ENCODE results near the gene ANKRD65. TPM values are rescaled to one million over a fixed set of nuclear protein-coding genes. Genes with fewer than 3 reads are reported as not detected.

Gene ANKRD65
- total RNA-seq, 1 donor from 2014 or later, result not detected

GRCh38 chr1:1423245-1423597 is 2.1 kb upstream of the ANKRD65 start:
- no peak for TF ChIP-seq CTCF (IDR thresholded peaks at IDR 0.05)
- no peaks in the 10 kb centered on the region for H3K4me1 Mint-ChIP-seq (ENCODE audit: low read depth)
- no peaks in the 10 kb centered on the region for H3K27me3 Mint-ChIP-seq (ENCODE audit: low read depth)
- H3K36me3 Mint-ChIP-seq (ENCODE audit: low read depth), result no peaks in the 10 kb centered on the region
- no peak for DNase-seq (ENCODE audit: low spot score)
- no peak overlapping the region for H3K27ac Mint-ChIP-seq (ENCODE audit: unreplicated experiment)
- no peak overlapping the region for H3K4me3 Mint-ChIP-seq (ENCODE audit: unreplicated experiment)
- H3K9me3 Mint-ChIP-seq (ENCODE audit: low read depth), result no peaks in the 10 kb centered on the region

GRCh38 chr1:1422465-1423244 is 1.6 kb upstream of the ANKRD65 start:
- no peaks in the 10 kb centered on the region for H3K9me3 Mint-ChIP-seq (ENCODE audit: low read depth)

GRCh38 chr1:1421907-1422464 is 910 bp upstream of the ANKRD65 start:
- Mint-ChIP-seq H3K4me1 (ENCODE audit: low read depth) (no peaks in the 10 kb centered on the region), H3K27ac (ENCODE audit: unreplicated experiment) (no peak overlapping the region)
- DNase-seq (ENCODE audit: low spot score), result no peak

More at GRCh38 chr1:1422465-1423244, 1.6 kb upstream of the ANKRD65 start:
- no peak for TF ChIP-seq CTCF (IDR thresholded peaks at IDR 0.05)
- Mint-ChIP-seq H3K4me1 (ENCODE audit: low read depth) (no peaks in the 10 kb centered on the region), H3K27me3 (ENCODE audit: low read depth) (no peaks in the 10 kb centered on the region), H3K4me3 (ENCODE audit: unreplicated experiment) (no peak overlapping the region), H3K36me3 (ENCODE audit: low read depth) (no peaks in the 10 kb centered on the region), H3K27ac (ENCODE audit: unreplicated experiment) (no peak overlapping the region)
- no peak for DNase-seq (ENCODE audit: low spot score)

GRCh38 chr1:1420654-1421141 is 378 bp downstream of the ANKRD65 start:
- TF ChIP-seq CTCF (IDR thresholded peaks at IDR 0.05), result no peak
- no peak overlapping the region for H3K27ac Mint-ChIP-seq (ENCODE audit: unreplicated experiment)
- no peaks in the 10 kb centered on the region for H3K36me3 Mint-ChIP-seq (ENCODE audit: low read depth)
- H3K9me3 Mint-ChIP-seq (ENCODE audit: low read depth), result no peaks in the 10 kb centered on the region
- no peak overlapping the region for H3K4me3 Mint-ChIP-seq (ENCODE audit: unreplicated experiment)
- no peak for DNase-seq (ENCODE audit: low spot score)
- H3K27me3 Mint-ChIP-seq (ENCODE audit: low read depth), result no peaks in the 10 kb centered on the region
- no peaks in the 10 kb centered on the region for H3K4me1 Mint-ChIP-seq (ENCODE audit: low read depth)

More at GRCh38 chr1:1421907-1422464, 910 bp upstream of the ANKRD65 start:
- H3K36me3 Mint-ChIP-seq (ENCODE audit: low read depth), result no peaks in the 10 kb centered on the region
- TF ChIP-seq CTCF (IDR thresholded peaks at IDR 0.05), result no peak
- no peaks in the 10 kb centered on the region for H3K9me3 Mint-ChIP-seq (ENCODE audit: low read depth)
- no peak overlapping the region for H3K4me3 Mint-ChIP-seq (ENCODE audit: unreplicated experiment)
- H3K27me3 Mint-ChIP-seq (ENCODE audit: low read depth), result no peaks in the 10 kb centered on the region

- no peak overlapping the region for H3K4me3 Mint-ChIP-seq (ENCODE audit: unreplicated experiment)
- H3K27me3 Mint-ChIP-seq (ENCODE audit: low read depth), result no peaks in the 10 kb centered on the region
- H3K9me3 Mint-ChIP-seq (ENCODE audit: low read depth), result no peaks in the 10 kb centered on the region
- no peak for TF ChIP-seq CTCF (IDR thresholded peaks at IDR 0.05)
- no peak overlapping the region for H3K27ac Mint-ChIP-seq (ENCODE audit: unreplicated experiment)
- DNase-seq (ENCODE audit: low spot score), result peak; percentile 94
- no peaks in the 10 kb centered on the region for H3K4me1 Mint-ChIP-seq (ENCODE audit: low read depth)
- H3K36me3 Mint-ChIP-seq (ENCODE audit: low read depth), result no peaks in the 10 kb centered on the region
Measured at GRCh38 chr1:1419813-1420653, 1.0 kb downstream of the ANKRD65 start.
